Adipose tissue (tissue), 3 donors: ENCODE data around the gene PLEKHG2. TPM values are rescaled to one million over a fixed set of nuclear protein-coding genes. Genes with fewer than 3 reads are reported as not detected.

Experiments used
- H3K27ac ChIP-seq: one replicate; pipeline ENCODE4 v1.5.1; 2013; ENCODE audit warnings: low read depth, low read length
- whole genome bisulfite sequencing, 3 donors: extraction: QIAGEN DNeasy Blood & Tissue Kit; methylation state at CpG; one replicate each; pipeline ENCODE4 v1.1.7; 2013; 5-methylcytosine and 5-hydroxymethylcytosine counted together
- polyA plus RNA-seq, 3 donors: library from polyadenylated mRNA; stranded (reverse); fragments of 200-250 nt; gene quantifications; one replicate each; pipeline ENCODE4 v1.2.3, GENCODE V29; 2013
- donor health status: healthy with polysubstance abuse.
- donor health status: Bipolar disorder and iron deficiency.
- donor health status: healthy.

Gene PLEKHG2
- polyA plus RNA-seq, 3 donors, result 3.0 to 38.8 (median 27.2) TPM

DNA sequence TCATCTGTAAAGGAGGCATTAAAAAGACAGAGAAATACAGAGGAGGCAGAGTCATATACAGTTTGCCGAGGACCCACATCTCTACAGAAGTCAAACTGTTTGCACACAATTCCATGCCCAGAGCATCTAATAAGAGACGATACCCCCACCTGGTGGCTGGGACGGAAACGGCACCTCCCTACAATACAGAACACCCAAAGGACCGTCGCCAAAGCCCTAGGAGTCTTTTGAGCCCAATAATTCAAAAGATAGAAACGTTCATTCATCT, 703 bp upstream of the PLEKHG2 start:
- H3K27ac ChIP-seq, result peak overlapping the region; percentile 14
- 0 to 1% (median 0%) methylated on average over 7 of the region's 7 CpGs for WGBS, 3 donors

DNA sequence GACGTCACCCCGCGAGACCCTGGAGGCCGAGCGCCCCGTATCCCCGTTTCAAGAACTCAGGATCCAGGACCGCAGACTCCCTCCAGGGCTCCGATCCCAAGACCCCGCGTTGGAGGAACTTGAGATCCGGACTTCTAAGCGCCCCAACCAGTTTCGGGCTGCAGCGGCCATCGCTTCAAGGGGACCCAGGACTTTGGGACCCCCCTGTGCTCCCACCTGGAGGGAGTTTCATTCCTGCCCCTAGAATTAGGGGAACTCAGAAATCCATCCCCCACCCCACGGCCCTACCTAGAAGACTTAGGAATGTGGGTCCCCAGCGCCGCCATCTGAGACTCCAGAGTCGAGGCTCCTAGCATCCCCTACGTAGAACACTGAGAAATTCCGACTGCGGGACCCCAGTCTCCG, 400 bp downstream of the PLEKHG2 start:
- 0 to 1% (median 0%) methylated on average over 24 of the region's 24 CpGs for WGBS, 3 donors
- H3K27ac ChIP-seq, result peak overlapping the region; percentile 13

DNA sequence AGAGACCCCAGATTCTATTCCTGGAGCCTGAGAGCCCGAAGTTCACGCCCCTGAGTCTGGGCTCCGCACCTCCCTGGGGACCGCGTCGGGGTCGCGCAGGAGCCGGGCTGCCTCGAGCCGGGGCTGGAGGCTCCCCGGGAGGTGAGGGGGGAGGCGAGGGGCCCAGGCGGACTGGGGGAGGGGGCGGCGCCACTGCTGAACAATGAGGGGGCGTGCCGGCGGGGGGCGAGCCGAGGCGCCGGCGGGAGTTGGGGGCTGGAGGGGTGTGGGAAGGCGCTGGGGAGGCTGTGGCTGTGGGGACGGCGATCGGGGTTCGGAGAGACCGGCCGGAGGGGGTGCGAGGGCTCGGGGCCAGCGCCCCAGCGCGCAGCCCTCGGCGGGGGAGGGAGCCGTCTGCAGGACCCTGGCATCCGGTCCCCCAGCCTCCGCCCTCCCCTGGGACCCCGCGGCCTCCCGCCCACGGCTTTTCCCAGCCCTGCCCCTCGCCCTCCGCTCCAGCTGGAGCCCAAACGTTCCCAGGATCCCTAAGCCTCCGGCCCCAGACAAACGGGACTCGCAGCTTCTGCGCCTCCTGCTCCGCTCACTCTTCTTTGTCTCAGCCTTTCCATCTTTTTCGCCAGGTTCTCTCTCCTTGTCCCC, 922 bp downstream of the PLEKHG2 start:
- peak overlapping the region; percentile 13 for H3K27ac ChIP-seq
- WGBS, 3 donors, result 1 to 3% (median 3%) methylated on average over 37 to 46 of the region's 54 CpGs

- no peak overlapping the region for H3K27ac ChIP-seq
- 47 to 55% (median 54%) methylated on average over 18 of the region's 18 CpGs for WGBS, 3 donors
Measured at GRCh38 chr19:39413911-39414608, 1.6 kb downstream of the PLEKHG2 start.

DNA sequence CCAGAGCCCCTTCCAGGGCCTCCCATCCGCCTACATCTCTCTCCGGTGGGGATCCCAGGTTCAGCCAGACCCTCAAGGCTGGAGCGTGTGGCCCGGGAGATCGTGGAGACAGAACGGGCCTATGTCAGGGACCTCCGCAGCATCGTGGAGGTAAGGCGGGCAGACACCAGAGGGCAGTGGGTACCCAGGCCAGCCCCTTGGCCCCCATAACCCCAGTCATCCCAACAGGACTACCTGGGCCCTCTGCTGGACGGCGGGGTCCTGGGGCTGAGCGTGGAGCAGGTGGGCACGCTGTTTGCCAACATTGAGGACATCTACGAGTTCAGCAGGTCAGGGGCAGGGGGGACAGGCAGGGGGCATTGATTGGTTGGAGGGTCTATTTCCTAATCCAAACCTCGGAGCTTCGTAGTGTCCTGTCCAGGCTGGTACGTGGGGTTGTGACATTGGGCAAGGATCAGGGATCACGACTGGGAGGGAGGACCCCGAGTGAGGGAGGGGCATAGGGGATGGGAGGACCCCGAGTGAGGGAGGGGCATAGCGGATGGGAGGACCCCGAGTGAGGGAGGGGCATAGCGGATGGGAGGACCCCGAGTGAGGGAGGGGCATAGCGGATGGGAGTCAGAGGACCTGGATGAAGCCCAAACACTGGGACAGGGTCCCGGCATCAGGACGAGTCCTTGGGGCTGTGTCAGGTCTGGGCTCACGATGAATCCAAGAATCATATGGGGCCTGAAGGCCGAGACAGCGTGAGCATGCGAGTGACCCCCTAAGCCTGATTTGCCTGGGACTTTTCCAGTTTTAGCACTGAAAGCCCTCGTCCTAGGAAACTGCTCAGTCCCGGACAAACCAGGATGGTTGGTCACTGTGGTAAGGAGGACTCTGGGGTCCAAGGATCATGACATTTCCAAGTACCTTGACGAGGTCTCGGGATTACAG, 2.9 kb downstream of the PLEKHG2 start:
- WGBS, 3 donors, result 70 to 81% (median 75%) methylated on average over 35 of the region's 35 CpGs
- no peak overlapping the region for H3K27ac ChIP-seq

DNA sequence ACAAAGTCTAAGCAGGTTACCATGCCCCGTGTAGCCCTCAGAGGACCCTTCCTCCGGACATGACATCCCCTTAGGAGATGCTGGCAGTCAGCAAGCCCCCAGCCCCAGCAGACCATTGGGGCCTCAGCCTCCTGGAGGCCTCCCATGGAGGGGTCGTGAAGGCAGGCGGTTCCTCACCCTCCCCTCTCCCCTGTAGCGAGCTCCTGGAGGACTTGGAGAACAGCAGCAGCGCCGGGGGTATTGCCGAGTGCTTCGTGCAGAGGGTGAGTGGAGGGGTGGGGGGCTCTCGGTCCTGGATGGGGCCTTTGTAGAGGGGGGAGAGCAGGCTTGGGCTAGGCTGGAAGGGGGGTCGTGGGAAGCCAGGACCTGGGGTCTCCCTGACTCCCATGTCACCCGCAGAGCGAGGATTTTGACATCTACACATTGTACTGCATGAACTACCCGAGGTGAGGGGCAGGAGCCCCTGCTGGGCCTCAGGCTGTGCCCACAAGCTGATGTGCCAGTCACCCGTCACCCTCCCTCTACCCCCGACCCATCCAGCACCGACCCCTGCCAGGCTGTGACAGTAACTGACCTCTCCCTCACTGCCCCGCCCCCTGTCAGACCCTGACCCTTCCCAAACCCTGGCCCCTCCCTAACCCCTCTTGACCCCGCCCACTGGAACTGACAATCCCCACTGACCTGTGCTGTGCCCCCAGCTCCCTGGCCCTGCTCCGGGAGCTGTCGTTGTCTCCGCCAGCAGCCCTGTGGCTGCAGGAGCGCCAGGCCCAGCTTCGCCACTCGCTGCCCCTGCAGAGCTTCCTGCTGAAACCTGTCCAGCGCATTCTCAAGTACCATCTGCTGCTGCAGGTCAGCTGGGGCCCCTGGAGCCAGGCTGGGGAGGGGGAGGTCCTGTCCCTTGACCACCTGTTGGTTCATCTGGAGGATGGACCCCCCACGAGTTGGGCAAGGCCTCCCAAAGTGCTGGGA, 4.0 kb downstream of the PLEKHG2 start:
- no peak overlapping the region for H3K27ac ChIP-seq
- WGBS, 3 donors, result 74 to 82% (median 80%) methylated on average over 22 to 27 of the region's 27 CpGs

DNA sequence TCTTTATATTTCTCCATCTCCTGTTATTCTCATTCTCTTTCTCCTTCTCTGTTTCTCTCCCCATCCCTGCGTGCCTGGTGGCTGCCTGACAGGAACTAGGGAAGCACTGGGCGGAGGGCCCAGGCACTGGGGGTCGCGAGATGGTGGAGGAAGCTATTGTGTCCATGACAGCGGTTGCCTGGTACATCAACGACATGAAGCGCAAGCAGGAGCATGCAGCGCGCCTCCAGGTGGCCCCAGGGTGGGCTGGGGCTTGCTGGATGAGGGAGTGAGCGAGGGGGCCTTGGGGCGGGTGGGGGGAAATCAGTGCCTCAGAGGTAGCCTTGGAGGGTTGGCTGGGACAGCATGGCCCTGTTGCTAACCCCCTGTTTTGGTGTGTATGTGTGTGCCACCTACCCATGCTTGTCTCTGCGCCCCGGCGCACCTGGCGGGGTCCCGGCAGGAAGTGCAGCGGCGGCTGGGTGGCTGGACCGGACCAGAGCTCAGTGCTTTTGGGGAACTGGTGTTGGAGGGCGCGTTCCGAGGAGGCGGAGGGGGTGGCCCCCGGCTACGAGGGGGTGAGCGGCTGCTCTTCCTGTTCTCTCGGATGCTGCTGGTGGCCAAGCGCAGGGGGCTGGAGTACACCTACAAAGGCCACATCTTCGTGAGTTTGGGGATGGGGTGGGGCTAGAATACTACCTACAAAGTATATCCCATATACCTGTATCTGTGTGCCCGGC, 5.2 kb downstream of the PLEKHG2 start:
- WGBS, 3 donors, result 78 to 89% (median 86%) methylated on average over 30 of the region's 30 CpGs
- no peak overlapping the region for H3K27ac ChIP-seq

DNA sequence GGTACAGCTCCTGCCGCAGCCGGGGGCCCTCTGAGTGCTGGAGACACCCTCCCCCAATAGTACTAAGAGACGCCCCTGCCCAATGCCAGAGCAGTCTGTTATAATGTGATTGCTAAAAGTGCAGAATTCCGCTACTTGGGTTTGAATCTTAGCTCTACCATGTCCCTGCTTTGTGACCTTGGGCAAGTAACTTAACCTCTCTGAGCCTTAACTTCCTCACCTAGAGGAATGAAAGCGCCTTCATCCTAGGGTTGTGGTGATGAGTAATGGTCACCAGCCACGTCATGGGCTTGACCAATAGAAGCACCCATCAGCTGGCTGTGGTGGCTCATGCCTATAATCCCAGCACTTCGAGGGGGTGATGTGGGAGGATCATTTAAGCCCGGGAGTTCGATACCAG, 6.5 kb downstream of the PLEKHG2 start:
- H3K27ac ChIP-seq, result no peak overlapping the region
- WGBS, 3 donors, result 76 to 90% (median 90%) methylated on average over 9 of the region's 9 CpGs

- WGBS, 3 donors, result 92 to 95% (median 93%) methylated on average over 15 of the region's 15 CpGs
- H3K27ac ChIP-seq, result no peak overlapping the region
Measured at GRCh38 chr19:39420769-39421168, 8.3 kb downstream of the PLEKHG2 start.

- H3K27ac ChIP-seq, result no peak overlapping the region
- WGBS, 3 donors, result 94 to 97% (median 95%) methylated on average over 5 of the region's 5 CpGs
Measured at GRCh38 chr19:39422020-39422419, 9.6 kb downstream of the PLEKHG2 start.

DNA sequence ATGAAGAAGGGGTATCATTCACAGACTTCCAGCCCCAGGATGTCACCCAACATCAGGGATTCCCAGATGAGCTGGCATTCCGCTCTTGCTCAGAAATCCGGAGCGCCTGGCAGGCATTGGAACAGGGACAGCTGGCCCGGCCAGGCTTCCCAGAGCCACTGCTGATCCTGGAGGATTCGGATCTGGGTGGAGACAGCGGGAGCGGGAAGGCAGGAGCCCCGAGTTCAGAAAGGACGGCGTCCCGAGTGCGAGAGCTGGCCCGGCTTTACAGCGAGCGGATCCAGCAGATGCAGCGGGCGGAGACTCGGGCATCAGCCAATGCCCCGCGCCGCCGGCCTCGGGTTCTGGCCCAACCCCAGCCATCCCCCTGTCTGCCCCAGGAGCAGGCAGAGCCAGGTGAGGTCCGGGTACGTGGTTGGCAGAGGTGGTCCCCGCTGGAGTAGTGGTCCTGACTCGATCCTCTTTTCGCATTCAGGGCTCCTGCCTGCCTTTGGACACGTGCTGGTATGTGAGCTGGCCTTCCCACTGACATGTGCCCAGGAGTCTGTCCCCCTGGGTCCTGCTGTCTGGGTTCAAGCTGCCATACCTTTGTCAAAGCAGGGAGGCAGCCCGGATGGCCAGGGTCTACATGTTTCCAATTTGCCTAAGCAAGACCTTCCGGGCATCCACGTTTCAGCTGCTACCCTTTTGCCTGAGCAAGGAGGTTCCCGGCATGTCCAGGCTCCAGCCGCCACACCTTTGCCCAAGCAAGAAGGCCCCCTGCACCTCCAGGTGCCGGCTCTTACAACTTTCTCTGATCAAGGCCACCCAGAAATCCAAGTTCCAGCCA, 11.0 kb downstream of the PLEKHG2 start:
- H3K27ac ChIP-seq, result no peak overlapping the region
- 84 to 93% (median 92%) methylated on average over 35 of the region's 35 CpGs for WGBS, 3 donors

DNA sequence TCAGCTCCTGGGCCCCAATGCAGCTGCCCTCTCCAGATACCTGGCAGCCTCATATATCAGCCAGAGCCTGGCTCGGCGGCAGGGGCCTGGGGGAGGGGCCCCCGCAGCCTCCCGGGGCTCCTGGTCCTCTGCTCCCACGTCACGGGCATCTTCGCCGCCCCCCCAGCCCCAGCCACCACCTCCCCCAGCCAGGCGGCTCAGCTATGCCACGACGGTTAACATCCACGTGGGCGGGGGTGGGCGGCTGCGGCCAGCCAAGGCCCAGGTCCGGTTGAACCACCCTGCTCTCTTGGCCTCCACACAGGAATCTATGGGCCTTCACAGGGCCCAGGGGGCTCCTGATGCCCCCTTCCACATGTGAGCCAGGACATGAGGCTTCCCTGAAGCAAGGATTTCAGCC, 12.5 kb downstream of the PLEKHG2 start:
- no peak overlapping the region for H3K27ac ChIP-seq
- WGBS, 3 donors, result 82 to 88% (median 85%) methylated on average over 15 to 16 of the region's 16 CpGs

DNA sequence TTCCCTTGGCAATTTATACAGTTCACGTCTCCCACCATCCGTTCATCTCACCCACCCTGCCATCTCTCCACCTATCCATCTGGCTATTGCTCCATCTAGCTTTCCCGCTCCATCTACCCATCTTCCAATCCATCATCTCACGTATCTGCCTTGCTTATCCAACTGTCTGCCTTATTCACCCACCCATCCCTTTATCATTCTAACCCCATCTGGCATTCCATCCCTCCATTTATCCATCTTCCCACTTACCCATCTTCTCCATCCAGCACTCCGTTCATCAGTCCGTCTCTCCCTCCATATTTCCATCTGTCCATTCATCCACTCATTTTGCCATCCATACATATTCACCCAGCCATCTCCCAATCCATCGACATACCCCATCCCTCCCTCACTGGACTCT, 13.3 kb downstream of the PLEKHG2 start:
- 84 to 92% (median 90%) methylated on average over 7 of the region's 7 CpGs for WGBS, 3 donors
- no peak overlapping the region for H3K27ac ChIP-seq

- 53 to 74% (median 70%) methylated on average over 5 of the region's 5 CpGs for WGBS, 3 donors
Measured at GRCh38 chr19:39426170-39426569, 13.7 kb downstream of the PLEKHG2 start.

DNA sequence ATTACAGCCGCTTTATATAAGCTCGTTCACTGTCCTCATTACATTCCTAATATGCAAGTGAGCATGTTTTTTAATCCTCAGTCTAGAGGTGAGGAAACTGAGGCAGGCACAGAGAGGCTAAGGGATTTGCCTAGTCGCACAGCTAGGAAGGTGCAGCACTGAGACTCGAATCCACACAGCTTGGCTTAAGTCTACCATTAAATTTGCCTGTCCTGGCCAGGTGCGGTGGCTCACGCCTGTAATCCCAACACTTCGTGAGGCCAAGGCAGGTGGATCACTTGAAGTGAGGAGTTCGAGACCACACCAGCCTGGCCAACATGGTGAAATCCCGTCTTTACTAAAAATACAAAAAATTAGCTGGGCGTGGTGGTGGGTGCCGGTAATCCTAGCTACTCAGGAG, 15.2 kb downstream of the PLEKHG2 start:
- no peak overlapping the region for H3K27ac ChIP-seq
- WGBS, 3 donors, result 88 to 93% (median 90%) methylated on average over 11 of the region's 11 CpGs

More at GRCh38 chr19:39426170-39426569, 13.7 kb downstream of the PLEKHG2 start:
- H3K27ac ChIP-seq, result no peak overlapping the region

GRCh38 chr19:39428283-39429112, 16.0 kb downstream of the PLEKHG2 start:
- H3K27ac ChIP-seq, result no peak overlapping the region
- 25 to 32% (median 29%) methylated on average over 23 of the region's 23 CpGs for WGBS, 3 donors
